Keratinocyte (primary cell): ENCODE results near the gene PAM16.

ENCODE experiments used
- CTCF ChIP-seq, 3 experiments: IDR thresholded peaks in 1 of 3; conservative IDR thresholded peaks in 1 of 3; optimal IDR thresholded peaks in 1 of 3; 2 replicates in 2 of 3; 3 replicates in 1 of 3; pipeline versions ENCODE3 to v1.5.1; 2011; ENCODE audit warnings: low read length in 3 of 3, mild to moderate bottlenecking in 3 of 3, moderate library complexity in 2 of 3, control low read depth in 1 of 3, inconsistent platforms in 1 of 3; ENCODE audit not compliant: insufficient read depth in 2 of 3; ENCODE audit errors: extremely low read depth in 1 of 3
- EZH2 ChIP-seq: IDR thresholded peaks from one replicate; pipeline ENCODE4 v1.6.1; 2012; ENCODE audit warnings: inconsistent platforms, mild to moderate bottlenecking, low read length, moderate library complexity

GRCh38 chr16:4345836-4346781 is 5.0 kb downstream of the PAM16 start:
- TF ChIP-seq CTCF (optimal IDR thresholded peaks at IDR 0.05 in 1 of 3, IDR thresholded peaks at IDR 0.05 in 1 of 3, conservative IDR thresholded peaks at IDR 0.05 in 1 of 3; ENCODE audit: extremely low read depth in 1 of 3, insufficient read depth in 2 of 3, low read length in 3 of 3), result no peak
- no peak for TF ChIP-seq EZH2
